IPS-15b (cell line): ENCODE data around the gene INTS7.
"Not testable (repeated sequence)": the region's sequence is repeated elsewhere in the genome, so short reads cannot be mapped to it uniquely, and the experiment has no call there.

ENCODE experiments used
- H3K27me3 ChIP-seq: one replicate; pipeline ENCODE4 v1.6.1; 2013; ENCODE audit warnings: low read length; ENCODE audit not compliant: control insufficient read depth, insufficient read depth
- H3K36me3 ChIP-seq: one replicate; pipeline ENCODE4 v1.6.1; 2013; ENCODE audit warnings: low read length; ENCODE audit not compliant: control insufficient read depth, insufficient read depth
- H3K4me1 ChIP-seq: one replicate; pipeline ENCODE4 v1.6.1; 2013; ENCODE audit warnings: mild to moderate bottlenecking, low read length; ENCODE audit not compliant: control insufficient read depth, insufficient read depth
- H3K4me3 ChIP-seq: one replicate; pipeline ENCODE4 v1.5.1; 2013; ENCODE audit warnings: low read depth, low read length
- H3K9ac ChIP-seq: one replicate; pipeline ENCODE4 v1.6.1; 2013; ENCODE audit warnings: low read depth, mild to moderate bottlenecking, low read length
- H3K9me3 ChIP-seq: one replicate; pipeline ENCODE4 v1.6.1; 2013; ENCODE audit warnings: mild to moderate bottlenecking, low read length; ENCODE audit not compliant: control insufficient read depth, insufficient read depth

The INTS7 gene

GRCh38 chr1:212030936-212031528 is 4.3 kb downstream of the INTS7 start:
- Histone ChIP-seq H3K4me3 (no peak overlapping the region), H3K4me1 (peaks cover 9% of the 10 kb centered on the region), H3K36me3 (no peaks in the 10 kb centered on the region)

GRCh38 chr1:212027727-212028126 is 7.6 kb downstream of the INTS7 start:
- H3K36me3 ChIP-seq, H3K9ac ChIP-seq, H3K4me3 ChIP-seq, H3K27me3 ChIP-seq, H3K9me3 ChIP-seq, H3K4me1 ChIP-seq: not testable (repeated sequence)

More at GRCh38 chr1:212030936-212031528, 4.3 kb downstream of the INTS7 start:
- no peak overlapping the region for H3K9ac ChIP-seq
- H3K27me3 ChIP-seq, result no peaks in the 10 kb centered on the region
- H3K9me3 ChIP-seq, result no peaks in the 10 kb centered on the region

GRCh38 chr1:212024469-212025149 is 10.7 kb downstream of the INTS7 start:
- Histone ChIP-seq H3K9ac (no peak overlapping the region), H3K27me3 (no peaks in the 10 kb centered on the region), H3K9me3 (no peaks in the 10 kb centered on the region), H3K4me1 (peaks cover 9% of the 10 kb centered on the region), H3K36me3 (no peaks in the 10 kb centered on the region), H3K4me3 (no peak overlapping the region)

- not testable (repeated sequence) for H3K9me3 ChIP-seq, H3K36me3 ChIP-seq
Measured at GRCh38 chr1:212022908-212023307, 12.4 kb downstream of the INTS7 start.

GRCh38 chr1:212021563-212021962 is 13.8 kb downstream of the INTS7 start:
- no peaks in the 10 kb centered on the region for H3K27me3 ChIP-seq
- H3K9ac ChIP-seq, result no peak overlapping the region
- no peaks in the 10 kb centered on the region for H3K36me3 ChIP-seq
- no peak overlapping the region for H3K4me3 ChIP-seq
- H3K9me3 ChIP-seq, result no peaks in the 10 kb centered on the region
- H3K4me1 ChIP-seq, result no peaks in the 10 kb centered on the region

More at GRCh38 chr1:212022908-212023307, 12.4 kb downstream of the INTS7 start:
- H3K4me1 ChIP-seq, H3K27me3 ChIP-seq, H3K9ac ChIP-seq, H3K4me3 ChIP-seq: not testable (repeated sequence)

GRCh38 chr1:212020975-212021374 is 14.4 kb downstream of the INTS7 start:
- no peaks in the 10 kb centered on the region for H3K36me3 ChIP-seq
- no peaks in the 10 kb centered on the region for H3K27me3 ChIP-seq
- H3K9me3 ChIP-seq, result no peaks in the 10 kb centered on the region
- no peaks in the 10 kb centered on the region for H3K4me1 ChIP-seq
- no peak overlapping the region for H3K9ac ChIP-seq
- no peak overlapping the region for H3K4me3 ChIP-seq

- no peaks in the 10 kb centered on the region for H3K4me1 ChIP-seq
- H3K4me3 ChIP-seq, result no peak overlapping the region
- no peaks in the 10 kb centered on the region for H3K9me3 ChIP-seq
- H3K9ac ChIP-seq, result no peak overlapping the region
- no peaks in the 10 kb centered on the region for H3K36me3 ChIP-seq
- H3K27me3 ChIP-seq, result no peaks in the 10 kb centered on the region
Measured at GRCh38 chr1:212013672-212014071, 21.7 kb downstream of the INTS7 start.

GRCh38 chr1:212012034-212012740 is 23.2 kb downstream of the INTS7 start:
- H3K27me3 ChIP-seq, result no peaks in the 10 kb centered on the region
- no peaks in the 10 kb centered on the region for H3K9me3 ChIP-seq

GRCh38 chr1:212010004-212010403 is 25.4 kb downstream of the INTS7 start:
- no peaks in the 10 kb centered on the region for H3K9me3 ChIP-seq
- H3K36me3 ChIP-seq, result no peaks in the 10 kb centered on the region
- H3K27me3 ChIP-seq, result no peaks in the 10 kb centered on the region
- no peaks in the 10 kb centered on the region for H3K4me1 ChIP-seq
- no peak overlapping the region for H3K9ac ChIP-seq
- no peak overlapping the region for H3K4me3 ChIP-seq

More at GRCh38 chr1:212012034-212012740, 23.2 kb downstream of the INTS7 start:
- Histone ChIP-seq H3K4me3 (no peak overlapping the region), H3K36me3 (no peaks in the 10 kb centered on the region), H3K4me1 (no peaks in the 10 kb centered on the region), H3K9ac (no peak overlapping the region)

GRCh38 chr1:212009561-212009960 is 25.8 kb downstream of the INTS7 start:
- Histone ChIP-seq H3K27me3 (no peaks in the 10 kb centered on the region), H3K9ac (no peak overlapping the region), H3K36me3 (no peaks in the 10 kb centered on the region), H3K4me1 (no peaks in the 10 kb centered on the region), H3K4me3 (no peak overlapping the region), H3K9me3 (no peaks in the 10 kb centered on the region)

GRCh38 chr1:212007886-212008285 is 27.5 kb downstream of the INTS7 start:
- H3K27me3 ChIP-seq, result no peaks in the 10 kb centered on the region
- H3K36me3 ChIP-seq, result no peaks in the 10 kb centered on the region

GRCh38 chr1:212007178-212007577 is 28.2 kb downstream of the INTS7 start:
- no peaks in the 10 kb centered on the region for H3K9me3 ChIP-seq
- no peaks in the 10 kb centered on the region for H3K27me3 ChIP-seq
- H3K9ac ChIP-seq, result no peak overlapping the region
- H3K4me3 ChIP-seq, result no peak overlapping the region
- H3K4me1 ChIP-seq, result no peaks in the 10 kb centered on the region
- H3K36me3 ChIP-seq, result no peaks in the 10 kb centered on the region

More at GRCh38 chr1:212007886-212008285, 27.5 kb downstream of the INTS7 start:
- no peak overlapping the region for H3K9ac ChIP-seq
- no peaks in the 10 kb centered on the region for H3K4me1 ChIP-seq
- no peaks in the 10 kb centered on the region for H3K9me3 ChIP-seq
- no peak overlapping the region for H3K4me3 ChIP-seq
